Heart left ventricle (tissue), 16 donors: ENCODE measurements around the gene SCGB1D2. TPM values are rescaled to one million over a fixed set of nuclear protein-coding genes. Genes with fewer than 3 reads are reported as not detected.

Experiments used
- ATAC-seq, 4 donors: fragments of 200-7000 bp; cut with Tn5 transposase; one replicate each; pipeline ENCODE4 v1.9.1; 2020 to 2022; ENCODE audit warnings: moderate library complexity in 4 of 4, mild to moderate bottlenecking in 3 of 4, moderate number of reproducible peaks in 1 of 4
- DNase-seq, 5 donors: peaks; one replicate each; pipeline ENCODE4 v3.0.0-alpha.2; 2020
- H3K27ac ChIP-seq, 12 donors: fragments of 200-600 bp; sonication (generic) in 4 of 12; one replicate each; pipeline versions ENCODE4 v1.5.0 to v1.8.0; 2016 to 2022; ENCODE audit warnings: mild to moderate bottlenecking in 2 of 12
- H3K27me3 ChIP-seq, 9 donors: fragments of 200-600 bp; sonication (generic) in 2 of 9; one replicate each; pipeline versions ENCODE4 v1.5.1 to v1.8.0; 2016 to 2022; ENCODE audit warnings: mild to moderate bottlenecking in 3 of 9
- H3K36me3 ChIP-seq, 9 donors: fragments of 200-600 bp; sonication (generic) in 2 of 9; one replicate each; pipeline versions ENCODE4 v1.5.0 to v1.8.0; 2018 to 2022; ENCODE audit warnings: mild to moderate bottlenecking in 2 of 9
- H3K4me1 ChIP-seq, 12 donors: fragments of 200-600 bp; sonication (generic) in 4 of 12; one replicate each; pipeline versions ENCODE4 v1.5.0 to v1.8.0; 2016 to 2022; ENCODE audit warnings: mild to moderate bottlenecking in 3 of 12
- H3K4me3 ChIP-seq, 12 donors: fragments of 200-600 bp; sonication (generic) in 4 of 12; one replicate each; pipeline versions ENCODE4 v1.5.0 to v1.8.0; 2017 to 2022; ENCODE audit warnings: mild to moderate bottlenecking in 9 of 12, moderate library complexity in 4 of 12
- H3K9me3 ChIP-seq, 12 donors: fragments of 200-600 bp; sonication (generic) in 4 of 12; one replicate each; pipeline versions ENCODE4 v1.5.0 to v1.8.0; 2016 to 2022; ENCODE audit warnings: mild to moderate bottlenecking in 1 of 12
- POLR2A ChIP-seq, 2 donors: fragments of 450-650 bp; IDR thresholded peaks; one replicate each; pipeline ENCODE4 v1.6.1; 2017; ENCODE audit warnings: antibody characterized with exemption in 2 of 2, mild to moderate bottlenecking in 2 of 2, moderate library complexity in 2 of 2
- WGBS, 4 donors: extraction: QIAGEN DNeasy Blood & Tissue Kit in 2 of 4; methylation state at CpG; one replicate each; pipeline versions ENCODE4 v1.1.5 to v1.1.7; 2013 to 2018; 5-methylcytosine and 5-hydroxymethylcytosine counted together
- intact Hi-C, 10 donors: fragments of 100-400 bp; cut with DNase I; formaldehyde crosslinking; loops; one replicate each; pipeline versions ENCODE4 v1.11.1 to v1.14.2; 2022
- polyA plus RNA-seq, 2 donors: library from polyadenylated mRNA; stranded (reverse); fragments of 200-250 nt; gene quantifications; one replicate each; pipeline ENCODE4 v1.2.3, GENCODE V29; 2013
- total RNA-seq, 9 donors: library from RNA; depleted of rRNA in 2 of 9; stranded (reverse); fragments of >200 nt in 2 of 9; fragmentation: NEBNext Ultra II Directional in 3 of 9; extraction: Animal tissue kit (Norgen Biotek cat#: 25700) in 3 of 9; gene quantifications; one replicate each; pipeline versions ENCODE4 v1.1.0 to v1.2.4, GENCODE V29; 2016 to 2023
- TF ChIP-seq, protein P1 (sequence below), 12 donors: fragments of 200-600 bp; sonication (generic) in 4 of 12; IDR thresholded peaks; one replicate each; pipeline versions ENCODE4 v1.5.0 to v1.8.0; 2018 to 2022; ENCODE audit warnings: antibody characterized with exemption in 12 of 12, mild to moderate bottlenecking in 5 of 12
- donor health status: ischemic (EF 13 %, LVEDD 7.1; RV severe dilation, severe dysfunction).
- donor health status: healthy with polysubstance abuse.
- donor health status: DM: no; HTN: yes; CAD: no.
- donor health status: DM: no; HTN: no; CAD: no.
- donor health status: ischemic (EF 25% LVEDD 6.9; RV normal size, moderate dysfunction).
- donor health status: ischemic (EF 25% LVEDD 5.7; RV mildly dilated, moderate dysfunction).
- donor health status: healthy.
- donor health status: DM: yes; HTN: yes; CAD: no.
- donor health status: ischemic (EF 35%, LVEDD 5.7; RV mildly dilated, moderate dysfunction).
- donor health status: nonischemic (EF 11% LVEDD 7.7; RV severe dilation, severe dysfunction).
- donor health status: DM: yes; HTN: yes; CAD: no.
- donor health status: PGD.
- donor health status: ischemic (EF 29% LVEDD 5.4; RV normal size, mild dysfunction).
- donor health status: nonischemic (EF 23%, LVEDD 6.1; RV moderate dilation, normal function).

SCGB1D2 gene
- total and polyA plus RNA-seq, 11 donors, result 0.36 to 3.8 (median 1.5) TPM; not detected in 4

- Histone ChIP-seq H3K36me3 (no peaks in the 10 kb centered on the region), H3K27me3 (no peaks in the 10 kb centered on the region), H3K4me1 (no peaks in the 10 kb centered on the region), H3K27ac (no peak overlapping the region), H3K4me3 (no peak overlapping the region), H3K9me3 (no peaks in the 10 kb centered on the region)
- peak in 1 of 4 donors; percentile 13 for ATAC-seq
- no peak for DNase-seq
- no peak for TF ChIP-seq POLR2A (IDR thresholded peaks at IDR 0.05)
- TF ChIP-seq, protein P1, sequence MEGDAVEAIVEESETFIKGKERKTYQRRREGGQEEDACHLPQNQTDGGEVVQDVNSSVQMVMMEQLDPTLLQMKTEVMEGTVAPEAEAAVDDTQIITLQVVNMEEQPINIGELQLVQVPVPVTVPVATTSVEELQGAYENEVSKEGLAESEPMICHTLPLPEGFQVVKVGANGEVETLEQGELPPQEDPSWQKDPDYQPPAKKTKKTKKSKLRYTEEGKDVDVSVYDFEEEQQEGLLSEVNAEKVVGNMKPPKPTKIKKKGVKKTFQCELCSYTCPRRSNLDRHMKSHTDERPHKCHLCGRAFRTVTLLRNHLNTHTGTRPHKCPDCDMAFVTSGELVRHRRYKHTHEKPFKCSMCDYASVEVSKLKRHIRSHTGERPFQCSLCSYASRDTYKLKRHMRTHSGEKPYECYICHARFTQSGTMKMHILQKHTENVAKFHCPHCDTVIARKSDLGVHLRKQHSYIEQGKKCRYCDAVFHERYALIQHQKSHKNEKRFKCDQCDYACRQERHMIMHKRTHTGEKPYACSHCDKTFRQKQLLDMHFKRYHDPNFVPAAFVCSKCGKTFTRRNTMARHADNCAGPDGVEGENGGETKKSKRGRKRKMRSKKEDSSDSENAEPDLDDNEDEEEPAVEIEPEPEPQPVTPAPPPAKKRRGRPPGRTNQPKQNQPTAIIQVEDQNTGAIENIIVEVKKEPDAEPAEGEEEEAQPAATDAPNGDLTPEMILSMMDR (IDR thresholded peaks at IDR 0.05), result no peak
- WGBS, 4 donors, result 56 to 66% (median 62%) methylated on average over 2 to 4 of the region's 4 CpGs
- intact Hi-C loops, result no loop called here
These were observed 33.3 kb upstream of the SCGB1D2 start for GRCh38 chr11:62208785-62209144.

DNA sequence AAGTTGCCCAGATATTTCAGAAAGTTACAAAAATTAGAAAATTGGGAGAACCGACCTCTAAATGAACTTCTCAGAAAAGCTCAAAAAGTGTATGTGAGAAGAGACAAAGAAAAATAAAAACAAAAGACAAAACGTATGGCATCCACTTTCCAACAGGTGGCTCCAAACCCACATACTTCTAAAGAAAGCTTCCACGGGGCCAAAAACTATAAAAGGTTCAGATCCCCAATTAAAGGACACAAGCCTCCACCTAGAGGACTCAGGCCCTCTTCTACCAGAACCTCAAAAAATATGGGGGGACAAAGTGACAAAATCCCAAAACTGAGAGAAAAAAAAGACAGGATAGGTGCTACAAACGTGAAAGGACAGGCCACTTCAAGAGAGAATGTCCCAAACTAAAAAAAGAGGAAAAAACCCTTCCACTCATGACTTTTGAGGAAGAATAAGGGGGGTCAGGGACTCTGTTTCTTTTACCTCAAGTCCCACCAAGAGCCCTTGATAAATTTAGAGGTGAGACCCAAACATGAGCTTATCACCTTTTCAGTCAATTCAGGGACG, 24.8 kb upstream of the SCGB1D2 start:
- intact Hi-C loops, result no loop called here
- H3K36me3 ChIP-seq, result no peaks in the 10 kb centered on the region
- peaks cover 0 to 5% (median 0%) of the 10 kb centered on the region in 9 donors for H3K27me3 ChIP-seq
- WGBS, 4 donors, result 38 to 45% (median 41%) methylated on average over 5 of the region's 5 CpGs
- H3K27ac ChIP-seq, result no peak overlapping the region
- DNase-seq (no peak), ATAC-seq (no peak)
- no peak overlapping the region for H3K4me3 ChIP-seq
- H3K9me3 ChIP-seq, result peaks cover 0 to 20% (median 6%) of the 10 kb centered on the region in 12 donors
- no peaks in the 10 kb centered on the region for H3K4me1 ChIP-seq
- TF ChIP-seq POLR2A (IDR thresholded peaks at IDR 0.05), result no peak
- TF ChIP-seq, protein P1 (IDR thresholded peaks at IDR 0.05), result peak in 4 of 12 donors; percentile 15 to 37 (median 23)

GRCh38 chr11:62221498-62221897, 20.5 kb upstream of the SCGB1D2 start:
- no peaks in the 10 kb centered on the region for H3K36me3 ChIP-seq
- WGBS, 4 donors, result 89 to 94% (median 92%) methylated on average over 3 of the region's 3 CpGs
- ATAC-seq, result no peak
- TF ChIP-seq, protein P1 (IDR thresholded peaks at IDR 0.05), result no peak
- TF ChIP-seq POLR2A (IDR thresholded peaks at IDR 0.05), result no peak
- H3K9me3 ChIP-seq, result peaks cover 0 to 52% (median 28%) of the 10 kb centered on the region in 12 donors
- H3K4me1 ChIP-seq, result no peaks in the 10 kb centered on the region
- H3K4me3 ChIP-seq, result no peak overlapping the region
- no peaks in the 10 kb centered on the region for H3K27me3 ChIP-seq
- H3K27ac ChIP-seq, result no peak overlapping the region
- intact Hi-C loops, result no loop called here
- no peak for DNase-seq

DNA sequence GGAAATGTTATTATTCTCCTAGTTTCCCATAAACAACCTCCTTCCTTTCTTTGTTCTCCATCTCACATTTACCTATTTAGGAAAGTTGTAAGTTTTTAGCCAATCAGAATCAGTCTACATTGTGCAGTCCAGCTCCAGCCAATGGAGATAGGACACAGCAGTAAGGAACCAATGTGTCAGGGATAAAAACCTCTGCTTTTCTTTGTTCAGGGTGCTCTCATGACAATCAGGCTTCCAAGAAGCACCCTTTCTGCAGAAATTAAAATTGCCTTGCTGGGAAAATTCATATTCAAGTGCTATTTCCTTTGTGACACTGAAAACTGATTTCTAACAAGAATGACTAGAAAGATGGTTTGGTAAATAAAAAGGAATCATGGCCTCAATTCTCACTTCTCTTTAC, 18.9 kb upstream of the SCGB1D2 start:
- Histone ChIP-seq H3K4me1 (no peaks in the 10 kb centered on the region), H3K36me3 (no peaks in the 10 kb centered on the region), H3K4me3 (no peak overlapping the region), H3K27me3 (peaks cover 0 to 2% (median 0%) of the 10 kb centered on the region in 9 donors), H3K27ac (no peak overlapping the region), H3K9me3 (peaks cover 0 to 52% (median 28%) of the 10 kb centered on the region in 12 donors)
- TF ChIP-seq, protein P1 (IDR thresholded peaks at IDR 0.05), result no peak
- TF ChIP-seq POLR2A (IDR thresholded peaks at IDR 0.05), result no peak
- ATAC-seq (no peak), DNase-seq (no peak)
- intact Hi-C loops, result no loop called here
